HG03064 (cell line): ENCODE measurements around the gene SYT4.

Experiments
- ATAC-seq: cut with Tn5 transposase; IDR thresholded peaks from one replicate; pipeline ENCODE4 v1.9.1; 2021; ENCODE audit warnings: low read depth; ENCODE audit not compliant: unreplicated experiment

Gene SYT4

DNA sequence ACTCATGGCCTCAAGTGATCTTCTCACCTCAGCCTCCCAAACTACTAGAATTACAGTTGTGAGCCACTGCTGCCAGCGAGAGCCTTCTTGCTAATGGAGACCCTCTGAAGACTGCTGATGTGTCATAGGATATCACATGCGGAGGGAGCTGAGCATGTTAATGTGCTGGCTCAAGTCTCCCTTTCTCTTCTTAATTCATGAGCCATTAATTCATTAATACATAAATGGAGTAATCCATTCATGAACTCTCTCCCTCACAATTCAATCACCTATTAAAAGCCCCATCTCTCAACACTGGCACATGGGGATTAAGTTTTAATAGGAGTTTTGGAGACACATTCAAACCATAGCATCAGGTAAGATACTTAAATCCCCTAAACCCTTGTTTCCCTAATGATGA, 54.8 kb downstream of the SYT4 start:
- no peak for ATAC-seq

GRCh38 chr18:43220691-43221090, 56.6 kb downstream of the SYT4 start:
- no peak for ATAC-seq
